LNCAP (cell line): ENCODE data around the gene PGF.
A peak's percentile ranks its signal among the peaks of the same experiment; 100 is the strongest.

Experiments
- TF ChIP-seq, protein P1 (sequence below): fragments of 450-650 bp; IDR thresholded peaks from 2 replicates; pipeline ENCODE4 v1.5.1; 2017; ENCODE audit warnings: mild to moderate bottlenecking

PGF gene

DNA sequence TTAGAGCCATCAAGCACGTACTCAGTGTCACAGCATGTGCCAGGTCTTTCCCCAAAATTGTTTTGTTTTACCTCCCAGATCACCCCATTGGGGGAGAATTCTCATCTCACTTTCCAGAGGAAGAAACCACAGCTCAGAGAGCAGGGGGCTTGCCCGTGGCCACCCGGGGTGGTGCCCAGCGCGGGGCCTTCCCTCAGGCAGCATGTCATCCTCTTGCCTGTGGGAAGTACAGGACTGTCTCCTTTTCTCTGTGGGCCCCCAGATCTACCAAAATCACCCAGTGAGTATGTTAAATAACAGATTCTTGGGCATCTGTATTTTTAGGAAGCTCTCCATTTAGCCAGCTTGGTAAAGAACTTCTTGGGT, 38.2 kb downstream of the PGF start:
- TF ChIP-seq, protein P1, sequence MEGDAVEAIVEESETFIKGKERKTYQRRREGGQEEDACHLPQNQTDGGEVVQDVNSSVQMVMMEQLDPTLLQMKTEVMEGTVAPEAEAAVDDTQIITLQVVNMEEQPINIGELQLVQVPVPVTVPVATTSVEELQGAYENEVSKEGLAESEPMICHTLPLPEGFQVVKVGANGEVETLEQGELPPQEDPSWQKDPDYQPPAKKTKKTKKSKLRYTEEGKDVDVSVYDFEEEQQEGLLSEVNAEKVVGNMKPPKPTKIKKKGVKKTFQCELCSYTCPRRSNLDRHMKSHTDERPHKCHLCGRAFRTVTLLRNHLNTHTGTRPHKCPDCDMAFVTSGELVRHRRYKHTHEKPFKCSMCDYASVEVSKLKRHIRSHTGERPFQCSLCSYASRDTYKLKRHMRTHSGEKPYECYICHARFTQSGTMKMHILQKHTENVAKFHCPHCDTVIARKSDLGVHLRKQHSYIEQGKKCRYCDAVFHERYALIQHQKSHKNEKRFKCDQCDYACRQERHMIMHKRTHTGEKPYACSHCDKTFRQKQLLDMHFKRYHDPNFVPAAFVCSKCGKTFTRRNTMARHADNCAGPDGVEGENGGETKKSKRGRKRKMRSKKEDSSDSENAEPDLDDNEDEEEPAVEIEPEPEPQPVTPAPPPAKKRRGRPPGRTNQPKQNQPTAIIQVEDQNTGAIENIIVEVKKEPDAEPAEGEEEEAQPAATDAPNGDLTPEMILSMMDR: no peak

DNA sequence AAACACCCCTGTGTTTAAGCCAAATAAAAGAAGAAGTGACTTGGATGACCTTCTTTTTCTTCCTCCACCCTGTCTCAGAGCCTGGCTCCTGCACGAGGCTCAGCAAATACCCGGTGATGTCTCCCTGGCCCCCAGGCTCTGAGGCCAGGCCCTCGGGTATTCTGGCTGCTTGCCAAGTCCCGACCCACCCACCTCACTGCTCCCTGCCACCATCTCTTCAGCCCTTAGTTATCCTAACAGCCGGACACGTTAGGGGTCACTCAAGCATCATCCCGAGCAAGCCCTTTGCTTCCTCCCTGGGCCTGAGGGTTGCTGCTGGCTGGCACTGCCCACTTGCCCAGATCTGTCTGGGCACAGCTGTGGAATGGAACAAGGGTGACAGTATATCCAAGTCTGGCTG, 39.6 kb downstream of the PGF start:
- TF ChIP-seq, protein P1: no peak

DNA sequence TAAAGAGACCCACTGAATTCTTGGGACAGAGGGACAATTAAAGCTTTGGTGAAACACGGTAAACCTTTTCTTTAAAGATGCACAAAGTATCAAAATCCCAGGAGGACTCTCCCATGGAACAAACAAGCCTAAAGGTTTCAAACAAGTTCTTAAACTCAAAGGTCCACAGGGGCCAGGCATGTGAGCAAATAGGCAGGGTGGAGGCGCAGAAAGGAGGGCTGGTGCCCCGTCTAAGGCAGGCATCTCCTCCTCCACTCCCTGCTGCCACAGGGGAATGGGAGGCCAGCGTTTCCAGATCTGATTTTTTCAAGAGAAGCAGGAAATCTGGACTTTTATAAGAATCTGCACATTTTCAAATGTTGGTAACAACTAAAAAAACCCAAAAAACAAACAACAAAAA, 40.0 kb downstream of the PGF start:
- TF ChIP-seq, protein P1: no peak

DNA sequence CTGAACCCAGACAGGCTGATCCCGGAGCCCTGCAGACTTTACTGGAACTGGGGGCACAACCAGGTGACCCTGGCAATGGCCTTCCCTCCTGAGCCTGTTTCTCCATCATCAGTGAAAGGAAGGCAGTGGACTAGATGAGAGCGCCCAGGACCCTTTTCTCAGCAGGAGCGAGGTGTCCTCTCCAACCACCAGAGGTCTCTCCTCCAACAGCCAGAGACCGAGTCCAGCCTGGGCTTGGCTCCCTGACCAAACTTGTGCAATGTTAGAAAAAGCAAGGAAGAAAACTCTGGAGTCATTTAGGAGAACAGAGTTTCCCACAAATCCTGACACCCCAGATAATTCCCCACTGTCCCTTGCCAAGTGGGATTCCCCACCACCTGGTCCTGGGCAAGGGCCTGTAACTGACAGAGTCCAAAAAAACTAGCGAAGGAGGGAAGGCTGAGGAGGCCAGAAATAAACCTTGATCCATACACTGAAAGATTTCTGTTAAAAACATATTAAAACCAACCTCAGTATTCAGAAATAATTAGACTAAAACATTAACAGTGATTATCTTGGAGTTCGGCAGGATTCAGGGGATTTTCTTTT, 41.3 kb downstream of the PGF start:
- TF ChIP-seq, protein P1: peak; percentile 67

DNA sequence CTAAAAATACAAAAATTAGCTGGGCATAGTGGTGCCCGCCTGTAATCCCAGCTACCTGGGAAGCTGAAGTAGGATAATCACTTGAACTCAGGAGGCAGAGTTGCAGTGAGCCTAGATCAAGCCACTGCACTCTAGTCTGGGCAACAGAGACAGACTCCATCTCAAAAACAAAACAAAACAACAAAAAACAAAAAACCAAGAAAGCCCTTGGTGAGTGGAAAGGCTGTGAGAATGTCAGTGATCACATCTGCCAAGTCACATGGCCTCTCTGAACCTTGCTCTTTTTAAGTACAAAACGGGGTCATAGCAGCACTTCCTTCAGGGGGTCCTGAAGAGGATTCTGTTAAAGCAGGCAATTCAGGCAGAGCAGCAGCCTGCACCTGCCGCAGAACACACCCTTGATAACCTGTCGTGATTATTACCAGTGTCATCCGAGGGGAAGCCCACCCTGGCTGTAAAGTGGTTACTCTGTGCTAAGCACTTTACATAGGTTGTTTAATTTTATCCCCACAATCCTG, 41.9 kb downstream of the PGF start:
- TF ChIP-seq, protein P1: no peak

DNA sequence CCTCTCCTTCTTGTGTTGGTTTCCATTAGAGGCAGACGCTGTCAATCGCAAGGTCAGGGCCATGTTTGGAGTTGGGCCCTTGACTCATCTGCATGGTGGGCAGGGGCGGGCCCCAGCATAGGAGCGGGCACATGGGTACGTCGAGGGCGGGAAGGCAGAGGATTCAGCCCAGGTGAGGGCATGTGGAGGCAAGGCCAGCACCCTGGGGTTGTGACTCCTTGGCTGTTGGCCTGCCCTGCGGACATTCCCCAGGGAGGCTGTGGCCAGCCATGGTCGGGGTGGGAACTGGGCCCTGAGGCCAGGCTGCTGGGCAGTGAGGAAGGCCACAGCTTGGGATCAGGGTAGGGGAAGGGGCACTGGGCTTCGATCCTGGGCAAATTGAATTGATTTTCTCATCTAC, 42.6 kb downstream of the PGF start:
- TF ChIP-seq, protein P1: no peak

DNA sequence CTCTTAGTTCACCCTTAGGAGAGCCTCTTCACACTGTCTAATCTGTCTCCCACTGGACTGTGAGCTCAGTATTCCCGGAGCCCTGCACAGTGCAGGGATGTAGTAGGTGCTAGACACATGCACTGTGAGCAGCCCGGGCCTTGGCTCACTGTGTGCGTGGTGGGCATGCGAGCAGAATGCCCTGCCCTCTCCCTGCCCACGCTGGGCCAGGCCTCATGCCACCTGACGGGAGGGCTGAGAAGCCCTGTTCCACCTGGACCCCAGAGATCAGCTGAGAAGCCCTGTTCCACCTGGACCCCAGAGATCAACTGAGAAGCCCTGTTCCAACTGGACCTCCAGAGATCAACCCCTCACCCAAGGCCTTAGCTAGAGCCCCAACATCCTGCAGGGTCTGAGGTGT, 43.3 kb downstream of the PGF start:
- TF ChIP-seq, protein P1: no peak

DNA sequence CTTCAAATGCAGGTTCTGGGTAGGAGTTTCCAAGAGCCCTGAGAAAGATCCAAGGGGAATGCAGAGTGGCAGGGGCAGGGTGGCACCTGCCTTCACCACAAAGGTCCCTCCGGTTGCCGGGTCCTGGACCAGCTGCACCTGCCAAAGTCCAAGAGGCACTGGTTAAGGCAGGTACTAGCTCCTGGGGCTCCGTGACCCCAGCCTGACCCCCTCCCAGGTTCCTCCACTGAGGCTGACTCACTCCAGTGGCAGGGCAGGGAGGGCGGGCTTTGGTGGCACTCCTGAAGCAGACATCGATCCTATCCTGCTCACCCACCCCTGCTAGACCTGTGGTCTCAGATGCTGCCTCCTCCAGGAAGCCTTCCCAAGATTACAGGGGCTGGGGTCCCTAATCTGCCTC, 43.7 kb downstream of the PGF start:
- TF ChIP-seq, protein P1: no peak
